ENCODE measurements around the gene VAMP8. TPM values are rescaled to one million over a fixed set of nuclear protein-coding genes. Genes with fewer than 3 reads are reported as not detected.
A peak's percentile ranks its signal among the peaks of the same experiment; 100 is the strongest.
"Not testable (repeated sequence)": the region's sequence is repeated elsewhere in the genome, so short reads cannot be mapped to it uniquely, and the experiment has no call there.

Gene VAMP8
- total RNA-seq, 1 donor from 2014 or later: 3.8 TPM

DNA sequence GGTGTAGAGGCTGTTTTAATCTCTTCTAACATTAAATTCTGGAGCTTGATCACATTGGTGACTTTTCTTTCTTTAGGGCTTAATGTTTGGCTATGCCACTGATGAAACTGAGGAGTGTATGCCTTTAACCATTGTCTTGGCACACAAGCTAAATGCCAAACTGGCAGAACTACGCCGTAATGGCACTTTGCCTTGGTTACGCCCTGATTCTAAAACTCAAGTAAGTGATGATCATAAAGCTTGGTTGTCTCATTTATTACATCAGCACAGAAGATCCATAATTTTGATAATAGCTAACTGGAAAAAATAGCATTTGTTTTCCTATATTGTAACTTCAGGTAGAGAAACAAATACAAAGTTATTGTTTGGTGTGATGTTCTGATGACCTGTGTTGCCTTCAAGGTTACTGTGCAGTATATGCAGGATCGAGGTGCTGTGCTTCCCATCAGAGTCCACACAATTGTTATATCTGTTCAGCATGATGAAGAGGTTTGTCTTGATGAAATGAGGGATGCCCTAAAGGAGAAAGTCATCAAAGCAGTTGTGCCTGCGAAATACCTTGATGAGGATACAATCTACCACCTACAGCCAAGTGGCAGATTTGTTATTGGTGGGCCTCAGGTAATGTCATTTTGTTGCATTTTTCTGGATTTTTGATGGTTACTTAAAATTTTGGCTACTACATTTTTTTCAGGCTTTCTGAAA, 35.5 kb upstream of the VAMP8 start:
- no peaks in the 10 kb centered on the region for H3K27me3 Mint-ChIP-seq (ENCODE audit: unreplicated experiment)
- H3K27ac Mint-ChIP-seq (ENCODE audit: unreplicated experiment): no peak overlapping the region
- TF ChIP-seq, protein P1, sequence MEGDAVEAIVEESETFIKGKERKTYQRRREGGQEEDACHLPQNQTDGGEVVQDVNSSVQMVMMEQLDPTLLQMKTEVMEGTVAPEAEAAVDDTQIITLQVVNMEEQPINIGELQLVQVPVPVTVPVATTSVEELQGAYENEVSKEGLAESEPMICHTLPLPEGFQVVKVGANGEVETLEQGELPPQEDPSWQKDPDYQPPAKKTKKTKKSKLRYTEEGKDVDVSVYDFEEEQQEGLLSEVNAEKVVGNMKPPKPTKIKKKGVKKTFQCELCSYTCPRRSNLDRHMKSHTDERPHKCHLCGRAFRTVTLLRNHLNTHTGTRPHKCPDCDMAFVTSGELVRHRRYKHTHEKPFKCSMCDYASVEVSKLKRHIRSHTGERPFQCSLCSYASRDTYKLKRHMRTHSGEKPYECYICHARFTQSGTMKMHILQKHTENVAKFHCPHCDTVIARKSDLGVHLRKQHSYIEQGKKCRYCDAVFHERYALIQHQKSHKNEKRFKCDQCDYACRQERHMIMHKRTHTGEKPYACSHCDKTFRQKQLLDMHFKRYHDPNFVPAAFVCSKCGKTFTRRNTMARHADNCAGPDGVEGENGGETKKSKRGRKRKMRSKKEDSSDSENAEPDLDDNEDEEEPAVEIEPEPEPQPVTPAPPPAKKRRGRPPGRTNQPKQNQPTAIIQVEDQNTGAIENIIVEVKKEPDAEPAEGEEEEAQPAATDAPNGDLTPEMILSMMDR (IDR thresholded peaks at IDR 0.05): no peak
- DNase-seq (ENCODE audit: extremely low spot score, unreplicated experiment): no peak
- no peaks in the 10 kb centered on the region for H3K9me3 Mint-ChIP-seq (ENCODE audit: unreplicated experiment)
- H3K36me3 Mint-ChIP-seq (ENCODE audit: unreplicated experiment): peaks cover 43% of the 10 kb centered on the region
- H3K4me3 Mint-ChIP-seq (ENCODE audit: unreplicated experiment): peak overlapping the region; percentile 89
- peaks cover 46% of the 10 kb centered on the region for H3K4me1 Mint-ChIP-seq (ENCODE audit: unreplicated experiment)

DNA sequence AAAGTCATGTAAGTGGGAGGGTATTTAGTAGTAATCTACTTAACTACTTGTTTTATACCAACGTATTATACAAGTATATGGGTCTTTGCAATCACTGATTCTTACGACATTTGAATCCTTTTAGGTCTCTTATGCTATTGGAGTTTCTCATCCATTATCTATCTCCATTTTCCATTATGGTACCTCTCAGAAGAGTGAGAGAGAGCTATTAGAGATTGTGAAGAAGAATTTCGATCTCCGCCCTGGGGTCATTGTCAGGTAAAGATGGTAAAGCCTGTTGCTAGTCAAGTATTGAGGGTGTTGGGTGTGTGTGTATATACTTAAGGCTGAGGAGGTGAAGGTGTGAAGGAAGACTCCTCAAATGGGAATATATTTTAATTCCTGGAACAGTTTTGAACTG, 34.6 kb upstream of the VAMP8 start:
- H3K9me3 Mint-ChIP-seq (ENCODE audit: unreplicated experiment): no peaks in the 10 kb centered on the region
- no peak for DNase-seq (ENCODE audit: extremely low spot score, unreplicated experiment)
- H3K27ac Mint-ChIP-seq (ENCODE audit: unreplicated experiment): no peak overlapping the region
- peaks cover 44% of the 10 kb centered on the region for H3K36me3 Mint-ChIP-seq (ENCODE audit: unreplicated experiment)
- peak overlapping the region; percentile 47 for H3K4me3 Mint-ChIP-seq (ENCODE audit: unreplicated experiment)
- TF ChIP-seq, protein P1 (IDR thresholded peaks at IDR 0.05): no peak
- H3K27me3 Mint-ChIP-seq (ENCODE audit: unreplicated experiment): no peaks in the 10 kb centered on the region
- H3K4me1 Mint-ChIP-seq (ENCODE audit: unreplicated experiment): peaks cover 39% of the 10 kb centered on the region

DNA sequence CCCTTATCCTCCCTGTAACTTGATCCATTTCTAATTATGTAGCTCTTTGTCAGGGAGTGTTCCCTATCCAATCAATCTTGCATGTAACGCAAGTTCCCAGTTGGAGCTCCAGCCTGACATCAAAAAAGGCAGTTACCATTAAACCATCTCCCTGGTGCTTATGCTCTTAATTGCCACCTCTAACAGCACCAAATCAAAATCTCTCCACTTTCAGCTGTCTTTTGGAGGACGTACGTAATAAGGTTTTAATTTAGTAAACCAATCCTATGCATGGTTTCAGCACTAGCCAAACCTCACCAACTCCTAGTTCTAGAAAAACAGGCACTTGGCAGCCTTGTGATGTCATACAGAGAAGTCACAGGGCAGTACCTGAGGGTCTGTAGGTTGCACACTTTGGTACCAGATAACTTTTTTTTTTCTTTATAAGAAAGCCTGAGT, 33.1 kb upstream of the VAMP8 start:
- H3K36me3 Mint-ChIP-seq (ENCODE audit: unreplicated experiment): peaks cover 44% of the 10 kb centered on the region
- not testable (repeated sequence) for H3K4me3 Mint-ChIP-seq (ENCODE audit: unreplicated experiment); H3K9me3 Mint-ChIP-seq (ENCODE audit: unreplicated experiment); DNase-seq (ENCODE audit: extremely low spot score, unreplicated experiment); H3K27me3 Mint-ChIP-seq (ENCODE audit: unreplicated experiment)
- peaks cover 36% of the 10 kb centered on the region for H3K4me1 Mint-ChIP-seq (ENCODE audit: unreplicated experiment)
- H3K27ac Mint-ChIP-seq (ENCODE audit: unreplicated experiment): peak overlapping the region; percentile 31

DNA sequence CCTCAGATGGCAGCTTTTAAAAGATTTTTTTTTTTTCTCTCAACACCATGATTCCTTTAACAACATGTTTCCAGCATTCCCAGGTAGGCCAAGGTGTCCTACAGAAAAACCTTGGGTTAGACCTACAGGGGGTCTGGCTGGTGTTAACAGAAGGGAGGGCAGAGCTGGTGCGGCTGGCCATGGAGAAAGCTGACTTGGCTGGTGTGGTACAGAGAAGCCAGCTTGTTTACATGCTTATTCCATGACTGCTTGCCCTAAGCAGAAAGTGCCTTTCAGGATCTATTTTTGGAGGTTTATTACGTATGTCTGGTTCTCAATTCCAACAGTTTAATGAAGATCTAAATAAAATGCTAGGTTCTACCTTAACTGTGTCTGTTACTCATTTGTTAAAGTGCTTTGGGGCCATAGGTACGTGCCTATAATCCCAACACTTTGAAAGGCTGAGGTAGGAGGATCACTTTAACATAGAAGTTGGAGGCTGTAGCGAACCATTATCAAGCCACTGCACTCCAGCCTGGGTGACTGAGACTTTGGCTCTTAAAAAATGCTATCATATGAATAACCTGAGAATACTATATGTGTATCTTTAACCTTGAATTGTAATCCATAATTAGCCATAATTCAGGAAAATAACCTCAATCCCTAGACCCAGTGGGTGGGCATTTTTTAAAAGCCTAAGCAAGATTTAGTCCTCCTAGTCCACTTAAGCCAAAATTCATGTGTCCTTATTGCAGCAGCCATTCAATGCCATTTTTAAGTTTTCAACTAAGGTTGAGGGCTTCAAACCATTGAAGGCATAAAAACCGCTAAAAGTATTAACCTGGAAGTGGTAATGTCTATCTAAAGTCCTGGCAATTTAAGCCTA, 32.2 kb upstream of the VAMP8 start:
- not testable (repeated sequence) for H3K27me3 Mint-ChIP-seq (ENCODE audit: unreplicated experiment); H3K4me3 Mint-ChIP-seq (ENCODE audit: unreplicated experiment); H3K9me3 Mint-ChIP-seq (ENCODE audit: unreplicated experiment); H3K27ac Mint-ChIP-seq (ENCODE audit: unreplicated experiment); DNase-seq (ENCODE audit: extremely low spot score, unreplicated experiment)
- peaks cover 44% of the 10 kb centered on the region for H3K4me1 Mint-ChIP-seq (ENCODE audit: unreplicated experiment)
- peaks cover 46% of the 10 kb centered on the region for H3K36me3 Mint-ChIP-seq (ENCODE audit: unreplicated experiment)

DNA sequence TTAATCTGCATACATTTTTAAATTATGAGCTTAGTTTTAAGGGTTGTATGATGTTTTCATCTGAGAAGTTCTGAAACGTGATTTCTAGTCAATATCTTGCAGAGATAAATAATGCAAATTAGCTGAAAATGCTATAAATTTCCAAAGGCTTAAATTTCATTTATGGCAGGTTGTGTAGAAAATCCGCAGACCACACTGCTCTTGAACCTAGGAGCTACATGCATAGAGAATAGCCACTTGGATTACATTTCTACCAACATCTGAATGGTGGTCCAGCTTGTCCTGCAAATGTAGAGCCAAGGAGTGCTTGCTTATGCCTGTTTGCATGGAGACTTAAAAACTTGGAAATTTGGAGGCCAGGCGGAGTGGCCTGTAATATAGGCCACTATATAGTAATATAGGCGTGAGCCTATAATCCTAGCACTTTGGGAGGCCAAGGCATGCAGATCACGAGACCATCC, 31.6 kb upstream of the VAMP8 start:
- Mint-ChIP-seq H3K36me3 (ENCODE audit: unreplicated experiment) (peaks cover 43% of the 10 kb centered on the region), H3K27ac (ENCODE audit: unreplicated experiment) (no peak overlapping the region), H3K4me1 (ENCODE audit: unreplicated experiment) (peaks cover 39% of the 10 kb centered on the region), H3K4me3 (ENCODE audit: unreplicated experiment) (no peak overlapping the region), H3K27me3 (ENCODE audit: unreplicated experiment) (no peaks in the 10 kb centered on the region), H3K9me3 (ENCODE audit: unreplicated experiment) (no peaks in the 10 kb centered on the region)
- DNase-seq (ENCODE audit: extremely low spot score, unreplicated experiment): no peak
- TF ChIP-seq, protein P1 (IDR thresholded peaks at IDR 0.05): no peak

All from osteocyte (in vitro differentiated cells).